ENCODE results near the gene THBS2. TPM values are rescaled to one million over a fixed set of nuclear protein-coding genes. Genes with fewer than 3 reads are reported as not detected.

Gene THBS2
- total RNA-seq, 2 experiments from 2014 or later, result not detected

- POLR2A ChIA-PET, result no interaction called here
- Mint-ChIP-seq H3K4me3 (no peak overlapping the region), H3K9me3 (ENCODE audit: low read depth) (no peaks in the 10 kb centered on the region), H3K36me3 (ENCODE audit: low read depth) (no peaks in the 10 kb centered on the region), H3K27me3 (peaks cover 45% of the 10 kb centered on the region), H3K4me1 (peaks cover 18% of the 10 kb centered on the region), H3K27ac (no peak overlapping the region)
- no peak for DNase-seq
- no peak for ATAC-seq
- intact Hi-C loops (cut with DNase I, micrococcal nuclease), result no loop called here
- CTCF ChIA-PET, result no interaction called here
These were observed 2.4 kb upstream of the THBS2 start for GRCh38 chr6:169256061-169256460.

DNA sequence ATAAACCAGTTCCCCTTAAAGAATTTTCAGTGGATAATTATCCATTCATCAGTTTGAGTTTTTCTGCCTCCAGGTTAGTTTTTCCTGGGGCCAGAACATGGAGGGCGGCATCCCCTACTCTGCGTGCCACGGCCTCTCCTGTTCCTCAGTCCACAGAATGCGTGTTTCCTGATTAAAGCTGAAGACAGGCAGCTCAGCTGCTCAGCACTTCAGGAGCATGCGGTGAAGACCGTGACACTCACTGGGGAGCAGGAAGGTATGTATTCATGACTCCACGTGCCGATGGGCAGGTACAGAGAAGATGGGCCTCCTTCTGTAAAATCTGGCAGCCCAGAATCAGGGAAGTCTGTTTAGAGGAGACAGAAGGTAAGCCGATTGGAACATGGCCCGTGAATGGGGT is 2.0 kb upstream of the THBS2 start:
- ChIA-PET POLR2A (no interaction called here), CTCF (no interaction called here)
- no peaks in the 10 kb centered on the region for H3K36me3 Mint-ChIP-seq (ENCODE audit: low read depth)
- no peaks in the 10 kb centered on the region for H3K9me3 Mint-ChIP-seq (ENCODE audit: low read depth)
- no peak overlapping the region for H3K4me3 Mint-ChIP-seq
- intact Hi-C loops (cut with DNase I, micrococcal nuclease), result no loop called here
- peaks cover 49% of the 10 kb centered on the region for H3K27me3 Mint-ChIP-seq
- ATAC-seq, result no peak
- H3K4me1 Mint-ChIP-seq, result peaks cover 18% of the 10 kb centered on the region
- H3K27ac Mint-ChIP-seq, result no peak overlapping the region
- DNase-seq, result no peak

DNA sequence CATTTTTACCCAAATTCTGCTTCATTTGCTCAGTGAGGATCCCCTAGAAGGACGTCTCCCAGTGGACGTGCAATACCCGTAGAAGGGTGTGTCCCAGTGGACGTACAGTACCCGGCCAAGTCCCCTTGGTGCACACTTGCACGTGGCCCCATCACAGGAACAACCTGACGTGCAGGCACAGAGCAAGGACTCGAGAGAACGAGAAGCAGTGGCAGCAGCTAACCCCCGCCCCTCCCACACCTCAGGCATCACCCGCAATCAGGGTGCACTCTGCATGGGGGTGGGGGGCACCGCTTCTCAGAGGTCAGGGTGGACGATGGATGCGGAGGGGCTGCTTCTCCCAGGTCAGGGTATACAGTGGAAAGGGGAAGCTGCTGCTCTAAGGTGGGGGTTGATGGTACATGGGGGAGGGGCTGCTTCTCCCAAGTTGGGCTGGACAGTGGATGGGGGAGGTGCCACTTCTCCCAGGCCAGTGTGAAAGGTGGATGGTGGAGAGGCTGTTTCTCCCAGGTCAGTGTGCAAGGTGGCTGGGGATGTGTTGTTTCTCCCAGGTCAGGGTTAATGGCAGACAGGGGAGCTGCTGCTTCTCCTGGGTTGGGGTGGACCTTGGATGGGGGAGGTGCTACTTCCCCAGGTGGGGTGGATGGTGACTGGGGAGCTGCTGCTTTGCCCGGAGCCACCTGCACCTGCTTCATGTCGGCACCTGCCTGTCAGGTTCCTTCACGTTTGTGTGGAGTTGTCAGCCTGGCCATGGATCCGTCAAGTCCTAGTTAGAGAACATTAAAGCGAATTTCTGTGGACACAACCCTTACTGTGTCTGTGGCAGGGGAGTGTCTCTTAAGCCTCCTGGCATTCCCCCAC is 1.0 kb upstream of the THBS2 start:
- H3K36me3 Mint-ChIP-seq (ENCODE audit: low read depth), result no peaks in the 10 kb centered on the region
- CTCF ChIA-PET, result no interaction called here

DNA sequence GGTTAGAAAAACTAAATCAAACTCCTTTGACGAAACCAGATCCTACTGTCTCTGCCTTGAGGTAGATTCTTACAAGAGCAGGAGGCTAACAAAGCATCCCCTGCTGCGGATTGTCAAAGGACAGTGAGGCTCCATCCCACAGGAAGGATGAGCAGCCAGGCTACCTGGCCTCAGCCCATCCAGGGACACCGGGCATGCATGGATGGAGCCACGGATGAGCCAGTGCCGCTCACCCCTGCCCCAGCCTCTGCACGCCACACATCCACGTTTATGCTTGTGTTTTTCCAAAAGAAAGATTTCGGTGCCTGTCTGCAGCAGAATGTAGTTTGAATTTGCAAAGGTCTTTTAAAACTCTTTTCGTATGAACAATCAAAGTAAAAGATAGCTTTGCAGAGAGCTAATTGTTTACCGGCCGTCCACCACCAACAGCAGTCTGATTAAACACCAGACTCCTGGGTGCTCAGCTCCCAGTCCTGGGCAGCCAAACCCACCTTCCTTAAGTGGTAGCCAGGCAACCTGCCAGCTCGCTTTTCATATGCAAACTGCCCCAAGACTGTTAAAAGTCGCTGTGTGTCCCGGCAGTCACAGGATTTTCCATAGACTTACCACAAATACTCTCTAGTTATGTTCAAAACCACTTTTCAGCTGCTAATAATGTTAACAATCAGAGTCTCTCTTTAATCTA is 999 bp downstream of the THBS2 start:
- POLR2A ChIA-PET, result no interaction called here
- Mint-ChIP-seq H3K36me3 (ENCODE audit: low read depth) (no peaks in the 10 kb centered on the region), H3K4me1 (peaks cover 18% of the 10 kb centered on the region), H3K4me3 (no peak overlapping the region), H3K27me3 (peaks cover 54% of the 10 kb centered on the region), H3K27ac (no peak overlapping the region), H3K9me3 (ENCODE audit: low read depth) (peaks cover 2% of the 10 kb centered on the region)
- DNase-seq, result no peak
- intact Hi-C loops (cut with DNase I, micrococcal nuclease), result no loop called here
- ATAC-seq, result no peak
- CTCF ChIA-PET, result interaction anchor here (0.5 kb wide), 1 partner anchor 13 kb away, joined by 3 read pairs; no protein-coding TSS in a partner anchor

More for the DNA sequence above, 1.0 kb upstream of the THBS2 start:
- no peaks in the 10 kb centered on the region for H3K9me3 Mint-ChIP-seq (ENCODE audit: low read depth)
- H3K4me3 Mint-ChIP-seq, result no peak overlapping the region
- intact Hi-C loops (cut with DNase I, micrococcal nuclease), result no loop called here
- ATAC-seq (no peak), DNase-seq (no peak)
- peaks cover 54% of the 10 kb centered on the region for H3K27me3 Mint-ChIP-seq
- POLR2A ChIA-PET, result no interaction called here
- no peak overlapping the region for H3K27ac Mint-ChIP-seq
- H3K4me1 Mint-ChIP-seq, result peaks cover 18% of the 10 kb centered on the region

- peaks cover 54% of the 10 kb centered on the region for H3K27me3 Mint-ChIP-seq
These were observed 1.7 kb downstream of the THBS2 start for GRCh38 chr6:169251822-169252504.

GRCh38 chr6:169251371-169251802 is 2.3 kb downstream of the THBS2 start:
- ATAC-seq (no peak), DNase-seq (no peak)
- intact Hi-C loops (cut with DNase I, micrococcal nuclease), result no loop called here
- Mint-ChIP-seq H3K4me1 (peaks cover 18% of the 10 kb centered on the region), H3K9me3 (ENCODE audit: low read depth) (peaks cover 4% of the 10 kb centered on the region), H3K27ac (no peak overlapping the region), H3K4me3 (no peak overlapping the region), H3K27me3 (peaks cover 53% of the 10 kb centered on the region), H3K36me3 (ENCODE audit: low read depth) (no peaks in the 10 kb centered on the region)
- CTCF ChIA-PET, result no interaction called here
- POLR2A ChIA-PET, result no interaction called here

More at GRCh38 chr6:169251822-169252504, 1.7 kb downstream of the THBS2 start:
- no peak for ATAC-seq
- Mint-ChIP-seq H3K4me1 (peaks cover 18% of the 10 kb centered on the region), H3K36me3 (ENCODE audit: low read depth) (no peaks in the 10 kb centered on the region), H3K4me3 (no peak overlapping the region), H3K27ac (no peak overlapping the region), H3K9me3 (ENCODE audit: low read depth) (peaks cover 4% of the 10 kb centered on the region)
- no peak for DNase-seq
- POLR2A ChIA-PET, result no interaction called here
- CTCF ChIA-PET, result interaction anchor here (0.5 kb wide), 1 partner anchor 14 kb away, joined by 3 read pairs; no protein-coding TSS in a partner anchor
- intact Hi-C loops (cut with DNase I, micrococcal nuclease), result no loop called here

DNA sequence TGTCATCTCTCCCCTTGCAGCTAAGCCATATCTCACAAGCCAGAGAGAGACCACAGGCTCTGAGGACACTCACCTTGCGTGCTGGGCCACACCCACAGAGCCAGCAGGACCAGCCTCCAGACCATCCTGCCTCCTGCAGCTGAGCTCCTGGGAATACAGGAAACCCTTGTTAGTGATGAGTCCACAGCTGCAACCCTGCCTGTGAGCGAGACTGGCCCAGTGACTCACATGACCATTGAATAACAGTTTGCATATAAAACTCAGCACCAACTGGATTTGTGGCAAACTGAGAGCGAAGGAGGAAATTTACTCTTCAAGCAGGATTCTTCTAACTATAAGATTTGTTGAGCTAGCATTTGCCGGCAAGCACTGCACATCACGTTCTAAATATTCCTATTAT is 3.0 kb downstream of the THBS2 start:
- H3K9me3 Mint-ChIP-seq (ENCODE audit: low read depth), result peaks cover 4% of the 10 kb centered on the region
- no peak for DNase-seq
- intact Hi-C loops (cut with DNase I, micrococcal nuclease), result no loop called here
- peaks cover 18% of the 10 kb centered on the region for H3K4me1 Mint-ChIP-seq
- H3K27me3 Mint-ChIP-seq, result peaks cover 47% of the 10 kb centered on the region
- no peak overlapping the region for H3K27ac Mint-ChIP-seq
- ChIA-PET CTCF (no interaction called here), POLR2A (no interaction called here)
- ATAC-seq, result no peak
- no peak overlapping the region for H3K4me3 Mint-ChIP-seq
- H3K36me3 Mint-ChIP-seq (ENCODE audit: low read depth), result no peaks in the 10 kb centered on the region

DNA sequence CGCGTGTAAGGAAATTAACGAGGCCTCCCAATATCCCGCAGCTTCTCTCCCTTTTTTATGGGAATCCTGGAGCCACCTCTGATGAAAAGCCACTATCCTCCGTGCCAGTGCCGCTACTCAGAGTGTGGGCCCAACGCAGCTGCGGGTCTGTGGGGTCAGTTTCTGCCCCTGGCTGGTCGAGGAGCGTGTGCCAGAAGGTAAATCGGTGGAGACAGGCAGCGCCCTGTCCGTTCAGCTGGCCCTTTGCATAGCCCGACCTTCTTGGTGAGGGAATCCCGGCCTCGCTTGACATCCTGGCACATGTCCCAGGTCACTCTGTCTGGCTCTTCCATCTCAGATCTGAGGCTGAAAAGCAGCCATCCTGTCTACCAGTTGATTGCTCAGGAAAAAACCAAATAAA is 4.6 kb downstream of the THBS2 start:
- CTCF ChIA-PET, result no interaction called here
- peaks cover 15% of the 10 kb centered on the region for H3K4me1 Mint-ChIP-seq
- DNase-seq, result no peak

GRCh38 chr6:169248521-169248971 is 5.1 kb downstream of the THBS2 start:
- ChIA-PET POLR2A (no interaction called here), CTCF (no interaction called here)
- intact Hi-C loops (cut with DNase I, micrococcal nuclease), result no loop called here
- no peak for ATAC-seq
- no peak for DNase-seq
- Mint-ChIP-seq H3K4me1 (peaks cover 10% of the 10 kb centered on the region), H3K27ac (no peak overlapping the region), H3K27me3 (peaks cover 30% of the 10 kb centered on the region), H3K9me3 (ENCODE audit: low read depth) (peaks cover 4% of the 10 kb centered on the region), H3K4me3 (no peak overlapping the region), H3K36me3 (ENCODE audit: low read depth) (no peaks in the 10 kb centered on the region)

More for the DNA sequence above, 4.6 kb downstream of the THBS2 start:
- H3K4me3 Mint-ChIP-seq, result no peak overlapping the region
- H3K9me3 Mint-ChIP-seq (ENCODE audit: low read depth), result peaks cover 4% of the 10 kb centered on the region
- no peak for ATAC-seq
- H3K27ac Mint-ChIP-seq, result no peak overlapping the region
- H3K27me3 Mint-ChIP-seq, result peaks cover 35% of the 10 kb centered on the region
- H3K36me3 Mint-ChIP-seq (ENCODE audit: low read depth), result no peaks in the 10 kb centered on the region
- POLR2A ChIA-PET, result no interaction called here
- intact Hi-C loops (cut with DNase I, micrococcal nuclease), result no loop called here

DNA sequence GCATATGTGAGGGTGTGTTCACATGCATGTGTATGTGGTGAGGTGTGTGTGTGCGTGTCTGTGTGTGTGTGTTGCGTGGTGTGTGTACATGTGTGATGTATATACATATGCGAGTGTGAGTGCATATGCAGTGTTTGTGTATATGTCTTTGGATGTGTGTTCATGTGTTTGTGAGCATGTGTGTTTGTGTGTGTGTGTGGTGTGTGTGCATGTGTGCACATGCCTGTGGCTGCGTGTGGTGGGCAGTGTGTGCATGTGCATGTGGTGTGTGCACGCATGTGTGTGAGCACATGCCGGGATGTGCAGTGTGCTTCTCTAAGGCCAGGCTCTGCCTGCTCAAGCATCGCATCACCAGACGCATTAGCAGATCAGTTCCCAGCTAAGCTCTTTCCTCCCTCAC is 5.7 kb downstream of the THBS2 start:
- ChIA-PET POLR2A (no interaction called here), CTCF (interaction anchor here (0.6 kb wide), 1 partner anchor 317 kb away, joined by 3 read pairs; no protein-coding TSS in a partner anchor)
- ATAC-seq (no peak), DNase-seq (no peak)
- no peaks in the 10 kb centered on the region for H3K36me3 Mint-ChIP-seq (ENCODE audit: low read depth)
- H3K27me3 Mint-ChIP-seq, result peaks cover 24% of the 10 kb centered on the region
- intact Hi-C loops (cut with DNase I, micrococcal nuclease), result no loop called here
- H3K4me1 Mint-ChIP-seq, result peaks cover 4% of the 10 kb centered on the region
- no peak overlapping the region for H3K27ac Mint-ChIP-seq
- H3K4me3 Mint-ChIP-seq, result no peak overlapping the region
- H3K9me3 Mint-ChIP-seq (ENCODE audit: low read depth), result peaks cover 4% of the 10 kb centered on the region

DNA sequence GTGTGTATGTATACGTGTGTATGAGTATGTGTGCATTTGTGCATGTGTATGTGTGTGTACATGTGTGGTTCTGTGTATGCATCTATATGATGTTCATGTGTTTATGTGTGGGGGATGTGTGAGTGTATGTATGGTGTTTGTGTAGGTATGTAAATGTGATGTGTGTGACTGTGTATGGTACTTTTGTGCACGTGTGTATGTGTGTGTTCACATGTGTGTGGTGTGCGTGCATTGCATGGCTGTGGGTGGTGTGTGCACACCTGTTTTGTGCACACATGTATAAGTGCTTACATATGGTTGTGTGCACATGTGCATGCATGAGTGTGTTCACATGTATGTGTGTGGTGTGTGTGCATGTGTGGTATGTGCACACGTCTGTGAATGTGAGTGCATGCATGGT is 6.2 kb downstream of the THBS2 start:
- DNase-seq, result no peak
- intact Hi-C loops (cut with DNase I, micrococcal nuclease), result no loop called here
- H3K4me3 Mint-ChIP-seq, result no peak overlapping the region
- H3K9me3 Mint-ChIP-seq (ENCODE audit: low read depth), result peaks cover 4% of the 10 kb centered on the region
- ChIA-PET CTCF (no interaction called here), POLR2A (no interaction called here)
- H3K27me3 Mint-ChIP-seq, result peaks cover 19% of the 10 kb centered on the region
- no peaks in the 10 kb centered on the region for H3K36me3 Mint-ChIP-seq (ENCODE audit: low read depth)
- H3K4me1 Mint-ChIP-seq, result peaks cover under 1% of the 10 kb centered on the region
- ATAC-seq, result no peak
- no peak overlapping the region for H3K27ac Mint-ChIP-seq
